Measurements from ENCODE around the gene ADGRG3. TPM values are rescaled to one million over a fixed set of nuclear protein-coding genes. Genes with fewer than 3 reads are reported as not detected.

The ADGRG3 gene
- total and polyA plus RNA-seq, 12 donors: 0.14 to 2.0 (median 0.45) TPM; not detected in 4

DNA sequence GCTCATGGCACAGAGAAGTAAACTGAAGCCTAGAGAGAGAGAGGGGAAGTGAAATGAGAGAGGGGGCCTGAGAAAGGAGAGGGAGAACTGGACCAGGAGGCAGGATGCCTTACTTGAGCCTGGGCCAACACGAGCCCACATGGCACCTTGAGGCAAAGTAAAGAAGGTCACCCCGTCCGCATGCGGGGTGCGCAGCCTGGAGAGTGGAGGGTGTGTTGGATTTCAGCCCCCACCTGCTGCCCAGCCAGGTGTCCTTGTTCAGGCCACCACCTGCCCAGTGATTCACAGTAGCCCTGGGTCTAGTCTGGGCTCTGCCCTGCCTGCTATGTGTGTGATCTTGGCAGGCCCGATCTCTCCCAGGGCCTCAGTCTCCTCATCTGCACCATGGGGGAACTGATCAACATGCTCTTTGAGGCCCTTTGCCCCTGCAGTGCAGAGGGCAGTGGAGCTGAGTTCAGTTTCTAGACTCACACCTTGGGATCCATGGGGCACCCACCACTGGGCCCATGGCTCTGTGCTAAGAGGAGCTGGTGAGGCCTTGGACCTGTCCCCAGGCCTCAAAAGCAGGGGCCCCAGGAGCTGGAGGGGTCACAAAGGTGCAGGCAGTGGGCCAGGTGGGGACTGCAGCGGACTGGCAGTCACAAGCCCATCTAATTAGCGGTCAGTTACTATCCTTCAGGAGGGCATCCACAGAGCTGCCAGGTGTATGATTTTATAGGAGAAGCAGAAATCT, 16.7 kb downstream of the ADGRG3 start:
- DNase-seq: no peak
- H3K9me3 ChIP-seq (replicated peaks in 1 of 3): no peaks in the 10 kb centered on the region
- no peaks in the 10 kb centered on the region for H3K36me3 ChIP-seq (replicated peaks in 1 of 2)
- TF ChIP-seq, protein P1, sequence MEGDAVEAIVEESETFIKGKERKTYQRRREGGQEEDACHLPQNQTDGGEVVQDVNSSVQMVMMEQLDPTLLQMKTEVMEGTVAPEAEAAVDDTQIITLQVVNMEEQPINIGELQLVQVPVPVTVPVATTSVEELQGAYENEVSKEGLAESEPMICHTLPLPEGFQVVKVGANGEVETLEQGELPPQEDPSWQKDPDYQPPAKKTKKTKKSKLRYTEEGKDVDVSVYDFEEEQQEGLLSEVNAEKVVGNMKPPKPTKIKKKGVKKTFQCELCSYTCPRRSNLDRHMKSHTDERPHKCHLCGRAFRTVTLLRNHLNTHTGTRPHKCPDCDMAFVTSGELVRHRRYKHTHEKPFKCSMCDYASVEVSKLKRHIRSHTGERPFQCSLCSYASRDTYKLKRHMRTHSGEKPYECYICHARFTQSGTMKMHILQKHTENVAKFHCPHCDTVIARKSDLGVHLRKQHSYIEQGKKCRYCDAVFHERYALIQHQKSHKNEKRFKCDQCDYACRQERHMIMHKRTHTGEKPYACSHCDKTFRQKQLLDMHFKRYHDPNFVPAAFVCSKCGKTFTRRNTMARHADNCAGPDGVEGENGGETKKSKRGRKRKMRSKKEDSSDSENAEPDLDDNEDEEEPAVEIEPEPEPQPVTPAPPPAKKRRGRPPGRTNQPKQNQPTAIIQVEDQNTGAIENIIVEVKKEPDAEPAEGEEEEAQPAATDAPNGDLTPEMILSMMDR (IDR thresholded peaks at IDR 0.05): no peak
- no peak for TF ChIP-seq POLR2A (IDR thresholded peaks at IDR 0.05)
- H3K4me3 ChIP-seq: no peak overlapping the region
- no peak overlapping the region for H3K27ac ChIP-seq
- WGBS, 4 donors: 94 to 99% (median 96%) methylated on average over 7 to 8 of the region's 8 CpGs
- no peaks in the 10 kb centered on the region for H3K4me1 ChIP-seq (replicated peaks in 1 of 2)
- intact Hi-C loops (cut with DNase I): no loop called here
- H3K27me3 ChIP-seq: peaks cover 5% of the 10 kb centered on the region

DNA sequence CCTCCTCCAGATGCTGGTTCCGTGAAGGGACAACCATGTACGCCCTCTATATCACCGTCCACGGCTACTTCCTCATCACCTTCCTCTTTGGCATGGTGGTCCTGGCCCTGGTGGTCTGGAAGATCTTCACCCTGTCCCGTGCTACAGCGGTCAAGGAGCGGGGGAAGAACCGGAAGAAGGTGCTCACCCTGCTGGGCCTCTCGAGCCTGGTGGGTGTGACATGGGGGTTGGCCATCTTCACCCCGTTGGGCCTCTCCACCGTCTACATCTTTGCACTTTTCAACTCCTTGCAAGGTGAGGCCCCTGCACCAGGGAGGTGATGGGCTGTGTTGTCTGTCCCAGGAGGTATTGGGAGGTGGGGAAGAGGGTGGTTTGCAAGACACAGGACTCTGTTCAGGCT, 17.5 kb downstream of the ADGRG3 start:
- H3K4me1 ChIP-seq (replicated peaks in 1 of 2): no peaks in the 10 kb centered on the region
- DNase-seq: no peak
- no peaks in the 10 kb centered on the region for H3K9me3 ChIP-seq (replicated peaks in 1 of 3)
- peaks cover 11% of the 10 kb centered on the region for H3K27me3 ChIP-seq
- no peak overlapping the region for H3K4me3 ChIP-seq
- no peaks in the 10 kb centered on the region for H3K36me3 ChIP-seq (replicated peaks in 1 of 2)
- WGBS, 4 donors: 87 to 94% (median 88%) methylated on average over 11 of the region's 11 CpGs
- intact Hi-C loops (cut with DNase I): no loop called here
- TF ChIP-seq POLR2A (IDR thresholded peaks at IDR 0.05): no peak
- TF ChIP-seq, protein P1 (IDR thresholded peaks at IDR 0.05): no peak
- H3K27ac ChIP-seq: no peak overlapping the region

DNA sequence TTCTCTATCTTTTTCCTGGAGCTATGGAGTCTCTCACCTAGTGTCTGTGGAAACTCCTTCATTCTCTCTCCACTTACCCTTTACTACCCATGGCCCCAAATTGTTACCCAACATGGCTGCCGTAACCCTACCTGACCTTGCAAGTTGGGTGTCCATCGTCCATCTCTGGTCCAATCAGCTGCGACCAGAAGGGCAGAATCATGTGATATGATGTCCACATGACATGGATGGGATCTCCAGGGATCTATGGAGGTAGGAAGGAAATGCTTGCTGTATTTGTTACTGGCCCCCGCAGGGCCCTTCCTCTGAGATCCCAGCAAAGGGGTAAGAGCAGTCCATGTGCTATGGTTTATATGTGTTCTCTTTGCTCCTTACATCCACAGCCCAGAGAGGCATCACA, 18.5 kb downstream of the ADGRG3 start:
- TF ChIP-seq, protein P1 (IDR thresholded peaks at IDR 0.05): no peak
- TF ChIP-seq POLR2A (IDR thresholded peaks at IDR 0.05): no peak
- no peak for DNase-seq
- no peak overlapping the region for H3K27ac ChIP-seq
- H3K4me1 ChIP-seq (replicated peaks in 1 of 2): no peaks in the 10 kb centered on the region
- H3K4me3 ChIP-seq: no peak overlapping the region
- WGBS, 4 donors: 42 to 88% (median 68%) methylated on average over 4 of the region's 4 CpGs
- H3K36me3 ChIP-seq (replicated peaks in 1 of 2): no peaks in the 10 kb centered on the region
- H3K9me3 ChIP-seq (replicated peaks in 1 of 3): no peaks in the 10 kb centered on the region
- intact Hi-C loops (cut with DNase I): no loop called here
- H3K27me3 ChIP-seq: peaks cover 12% of the 10 kb centered on the region

DNA sequence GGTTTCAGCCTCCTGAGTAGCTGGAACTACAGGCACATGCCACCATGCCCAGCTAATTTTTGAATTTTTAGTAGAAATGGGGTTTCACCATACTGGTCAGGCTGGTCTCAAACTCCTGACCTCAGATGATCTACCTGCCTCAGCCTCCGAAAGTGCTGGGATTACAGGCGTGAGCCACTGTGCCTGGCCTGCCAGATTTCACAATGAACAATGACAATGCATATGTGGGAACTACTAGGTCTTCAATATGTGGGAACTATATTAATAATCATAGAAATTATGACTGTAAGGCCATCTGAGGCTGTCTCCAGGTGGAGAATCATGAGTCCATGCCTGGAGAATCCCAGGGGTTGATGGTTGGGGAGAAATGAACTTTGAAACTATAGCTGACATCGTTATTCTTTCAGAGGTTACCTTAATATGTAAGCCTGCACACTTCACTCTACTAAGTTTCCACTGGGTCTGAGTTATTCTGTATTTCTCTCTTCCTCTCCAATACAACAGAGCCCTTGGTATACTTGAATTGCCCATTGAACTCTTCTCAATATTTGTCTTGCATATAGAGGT, 19.3 kb downstream of the ADGRG3 start:
- peaks cover 13% of the 10 kb centered on the region for H3K27me3 ChIP-seq
- intact Hi-C loops (cut with DNase I): no loop called here
- WGBS, 4 donors: 77 to 90% (median 88%) methylated on average over 3 of the region's 3 CpGs
- H3K27ac ChIP-seq: no peak overlapping the region
- H3K4me3 ChIP-seq: no peak overlapping the region
- no peaks in the 10 kb centered on the region for H3K4me1 ChIP-seq (replicated peaks in 1 of 2)
- H3K9me3 ChIP-seq (replicated peaks in 1 of 3): no peaks in the 10 kb centered on the region
- TF ChIP-seq POLR2A (IDR thresholded peaks at IDR 0.05): no peak
- TF ChIP-seq, protein P1 (IDR thresholded peaks at IDR 0.05): no peak
- H3K36me3 ChIP-seq (replicated peaks in 1 of 2): no peaks in the 10 kb centered on the region
- no peak for DNase-seq

All from adrenal gland (tissue), 12 donors.